Esophagus muscularis mucosa (tissue), 4 donors: Measurements from ENCODE around the gene SLC38A8. TPM values are rescaled to one million over a fixed set of nuclear protein-coding genes. Genes with fewer than 3 reads are reported as not detected.

Experiments
- DNase-seq: peaks from one replicate; pipeline ENCODE4 v3.0.0-alpha.2; 2017; ENCODE audit errors: extremely low spot score
- H3K27ac ChIP-seq, 4 donors: fragments of 200-600 bp; sonication (generic); replicated peaks in 1 of 4; 1 replicate in 3 of 4; 2 replicates in 1 of 4; pipeline ENCODE4 v1.5.1; 2016 to 2019; ENCODE audit warnings: mild to moderate bottlenecking in 1 of 4
- H3K27me3 ChIP-seq, 4 donors: fragments of 200-600 bp; sonication (generic); one replicate each; pipeline versions ENCODE4 v1.5.1 to v1.6.0; 2016 to 2019
- H3K36me3 ChIP-seq, 4 donors: fragments of 200-600 bp; sonication (generic); one replicate each; pipeline ENCODE4 v1.5.1; 2016 to 2019
- H3K4me1 ChIP-seq, 4 donors: fragments of 200-600 bp; sonication (generic); one replicate each; pipeline ENCODE4 v1.5.1; 2016 to 2019
- H3K4me3 ChIP-seq, 4 donors: fragments of 200-600 bp; sonication (generic); 1 replicate in 2 of 4; 2 replicates in 2 of 4; pipeline ENCODE4 v1.5.1; 2016 to 2019; ENCODE audit warnings: mild to moderate bottlenecking in 4 of 4, moderate library complexity in 1 of 4
- H3K9me3 ChIP-seq, 4 donors: fragments of 200-600 bp; sonication (generic); 1 replicate in 3 of 4; 2 replicates in 1 of 4; pipeline ENCODE4 v1.5.1; 2016 to 2019
- EP300 ChIP-seq: sonication (generic); formaldehyde crosslinking; IDR thresholded peaks from one replicate; pipeline ENCODE4 v1.6.1; 2017; ENCODE audit warnings: antibody characterized with exemption
- POLR2A ChIP-seq: fragments of 450-650 bp; IDR thresholded peaks from one replicate; pipeline ENCODE4 v1.6.1; 2017; ENCODE audit warnings: antibody characterized with exemption, moderate library complexity, mild to moderate bottlenecking, low read depth
- POLR2AphosphoS5 ChIP-seq, 2 donors: sonication (generic); formaldehyde crosslinking; IDR thresholded peaks; one replicate each; pipeline ENCODE4 v1.6.1; 2017; ENCODE audit warnings: antibody characterized with exemption in 2 of 2
- WGBS: methylation state at CpG from one replicate; pipeline ENCODE4 v1.1.5; 2018; 5-methylcytosine and 5-hydroxymethylcytosine counted together
- intact Hi-C: fragments of 100-400 bp; cut with DNase I; formaldehyde crosslinking; loops from one replicate; pipeline ENCODE4 v1.15.1; 2023
- total RNA-seq, 4 donors: library from RNA; depleted of rRNA; stranded (reverse); fragments of >200 nt; gene quantifications; one replicate each; pipeline versions ENCODE4 v1.1.0 to v1.2.1, GENCODE V29; 2016
- TF ChIP-seq, protein P1 (sequence below), 3 experiments: fragments of 200-600 bp in 2 of 3; fragments of 450-650 bp in 1 of 3; sonication (generic) in 2 of 3; IDR thresholded peaks; one replicate each; pipeline ENCODE4 v1.5.1; 2017 to 2019; ENCODE audit warnings: antibody characterized with exemption in 3 of 3, mild to moderate bottlenecking in 2 of 3, moderate library complexity in 1 of 3

The SLC38A8 gene
- total RNA-seq, 4 donors from 2014 or later = not detected

DNA sequence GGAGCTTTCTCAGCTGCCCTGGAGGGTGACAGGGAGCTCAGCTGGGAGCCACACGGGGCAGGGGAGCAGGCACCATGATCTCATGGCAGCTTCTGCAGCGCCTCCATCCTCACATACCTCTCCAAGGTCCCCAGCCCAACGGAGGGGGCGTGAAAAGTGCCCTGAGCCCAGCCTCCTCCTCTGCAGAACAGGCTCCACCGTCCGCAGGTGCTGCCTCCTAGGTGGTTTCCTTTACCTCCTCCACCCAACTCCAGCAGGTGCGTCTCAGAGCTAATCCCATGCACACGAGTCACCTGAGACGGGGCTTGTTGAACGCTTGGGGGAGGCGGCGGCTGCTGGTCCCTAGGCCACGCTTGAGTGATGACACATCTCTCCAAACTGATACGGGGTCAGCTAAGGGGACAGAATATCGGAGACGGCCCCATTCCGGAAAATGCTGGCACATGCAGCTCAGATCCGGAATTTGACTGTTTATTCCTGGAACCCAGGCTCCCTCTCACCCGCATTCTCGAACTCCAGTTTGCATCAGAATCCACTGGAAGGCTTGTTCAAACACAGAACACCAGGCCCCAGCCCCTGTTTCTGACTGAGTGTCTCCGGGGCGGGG, 387 bp upstream of the SLC38A8 start:
- DNase-seq = no peak
- Histone ChIP-seq H3K27ac (no peak overlapping the region), H3K9me3 (no peaks in the 10 kb centered on the region), H3K4me1 (peaks cover 0 to 4% (median 0%) of the 10 kb centered on the region in 4 donors), H3K4me3 (no peak overlapping the region), H3K27me3 (peaks cover 0 to 25% (median 0%) of the 10 kb centered on the region in 4 donors), H3K36me3 (peaks cover 0 to 8% (median 0%) of the 10 kb centered on the region in 4 donors)
- WGBS = 79% methylated on average over 16 of the region's 22 CpGs
- TF ChIP-seq POLR2AphosphoS5 (IDR thresholded peaks at IDR 0.05) = no peak
- no peak for TF ChIP-seq EP300
- TF ChIP-seq, protein P1, sequence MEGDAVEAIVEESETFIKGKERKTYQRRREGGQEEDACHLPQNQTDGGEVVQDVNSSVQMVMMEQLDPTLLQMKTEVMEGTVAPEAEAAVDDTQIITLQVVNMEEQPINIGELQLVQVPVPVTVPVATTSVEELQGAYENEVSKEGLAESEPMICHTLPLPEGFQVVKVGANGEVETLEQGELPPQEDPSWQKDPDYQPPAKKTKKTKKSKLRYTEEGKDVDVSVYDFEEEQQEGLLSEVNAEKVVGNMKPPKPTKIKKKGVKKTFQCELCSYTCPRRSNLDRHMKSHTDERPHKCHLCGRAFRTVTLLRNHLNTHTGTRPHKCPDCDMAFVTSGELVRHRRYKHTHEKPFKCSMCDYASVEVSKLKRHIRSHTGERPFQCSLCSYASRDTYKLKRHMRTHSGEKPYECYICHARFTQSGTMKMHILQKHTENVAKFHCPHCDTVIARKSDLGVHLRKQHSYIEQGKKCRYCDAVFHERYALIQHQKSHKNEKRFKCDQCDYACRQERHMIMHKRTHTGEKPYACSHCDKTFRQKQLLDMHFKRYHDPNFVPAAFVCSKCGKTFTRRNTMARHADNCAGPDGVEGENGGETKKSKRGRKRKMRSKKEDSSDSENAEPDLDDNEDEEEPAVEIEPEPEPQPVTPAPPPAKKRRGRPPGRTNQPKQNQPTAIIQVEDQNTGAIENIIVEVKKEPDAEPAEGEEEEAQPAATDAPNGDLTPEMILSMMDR (IDR thresholded peaks at IDR 0.05) = no peak
- no peak for TF ChIP-seq POLR2A
- intact Hi-C loops = no loop called here

DNA sequence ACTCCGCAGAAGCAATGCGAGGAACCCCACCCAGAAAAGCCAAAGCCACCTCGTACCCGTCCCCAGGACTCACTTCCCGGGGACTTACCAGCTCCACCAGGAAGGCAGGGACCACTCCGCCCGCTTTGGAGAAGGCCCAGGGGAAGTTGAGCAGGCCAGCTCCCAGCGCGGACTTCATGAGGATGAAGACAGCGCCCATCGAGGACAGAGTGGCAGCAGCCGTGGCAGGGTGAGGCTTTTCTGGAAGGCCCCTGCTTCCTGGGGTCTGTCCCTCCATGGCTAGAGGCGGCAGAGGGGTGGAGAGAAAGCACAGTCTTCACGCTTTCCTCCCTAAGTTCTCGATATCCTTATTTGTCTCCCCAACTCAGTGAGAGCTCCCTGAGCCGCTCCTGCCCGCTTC, 714 bp downstream of the SLC38A8 start:
- peaks cover 0 to 26% (median 0%) of the 10 kb centered on the region in 4 donors for H3K27me3 ChIP-seq
- TF ChIP-seq POLR2AphosphoS5 (IDR thresholded peaks at IDR 0.05) (no peak), POLR2A (no peak)
- no peak overlapping the region for H3K4me3 ChIP-seq
- intact Hi-C loops = no loop called here
- peaks cover 0 to 4% (median 0%) of the 10 kb centered on the region in 4 donors for H3K4me1 ChIP-seq
- H3K36me3 ChIP-seq = no peaks in the 10 kb centered on the region
- WGBS = 91% methylated on average over 17 of the region's 17 CpGs
- no peaks in the 10 kb centered on the region for H3K9me3 ChIP-seq
- no peak for DNase-seq
- no peak overlapping the region for H3K27ac ChIP-seq

DNA sequence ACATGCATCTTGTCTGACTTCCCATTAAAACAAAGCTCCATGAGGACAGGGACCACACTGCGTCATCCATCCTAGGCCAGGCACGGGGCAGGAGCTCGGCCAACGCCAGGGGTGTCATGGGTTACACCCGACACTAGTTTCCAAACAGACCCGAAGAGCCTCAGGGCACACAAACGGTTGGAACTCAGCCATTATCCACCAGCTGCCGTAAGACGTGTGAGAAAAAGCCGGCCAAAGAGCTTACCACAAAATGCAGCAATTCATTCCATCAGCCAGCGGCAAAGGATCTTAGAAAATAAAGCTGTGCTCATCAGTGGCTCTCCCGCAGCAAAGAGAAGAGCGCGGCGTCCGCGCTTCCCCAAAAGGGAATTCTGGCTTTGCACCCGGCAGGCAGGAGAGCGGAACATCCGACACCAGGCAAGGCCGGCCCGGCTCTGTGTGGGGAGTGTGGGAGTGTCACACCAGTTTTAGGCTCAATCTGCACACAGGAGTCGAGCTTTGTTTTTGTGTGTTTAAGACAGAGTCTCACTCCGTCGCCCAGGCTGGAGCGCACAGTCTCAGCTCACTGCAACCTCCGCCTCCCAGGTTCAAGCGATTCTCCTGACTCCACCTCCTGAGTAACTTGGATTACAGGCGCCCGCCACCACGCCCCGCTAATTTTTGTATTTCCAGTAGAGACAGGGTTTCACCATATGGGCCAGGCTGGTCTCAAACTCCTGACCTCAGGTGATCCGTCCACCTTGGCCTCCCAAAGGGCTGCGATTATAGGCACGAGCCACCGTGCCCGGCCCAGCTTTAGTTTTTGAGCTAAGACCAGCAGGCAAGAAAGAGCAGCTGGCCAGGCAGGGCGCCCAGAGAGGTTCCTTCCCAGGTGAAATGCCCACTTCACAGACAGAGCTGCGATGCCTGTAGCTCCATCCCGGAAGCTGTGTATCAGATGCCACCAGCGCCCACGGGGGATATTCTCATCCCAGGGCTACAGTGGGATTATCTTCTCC, 1.5 kb downstream of the SLC38A8 start:
- H3K4me3 ChIP-seq = no peak overlapping the region
- WGBS = 77% methylated on average over 37 of the region's 42 CpGs
- TF ChIP-seq POLR2AphosphoS5 (IDR thresholded peaks at IDR 0.05) = no peak
- no peak for TF ChIP-seq POLR2A
- TF ChIP-seq, protein P1 (IDR thresholded peaks at IDR 0.05) = no peak
- TF ChIP-seq EP300 = no peak
- DNase-seq = no peak
- intact Hi-C loops = no loop called here
- peaks cover 0 to 7% (median 3%) of the 10 kb centered on the region in 4 donors for H3K9me3 ChIP-seq
- H3K27ac ChIP-seq = no peak overlapping the region
- H3K27me3 ChIP-seq = peaks cover 0 to 26% (median 0%) of the 10 kb centered on the region in 4 donors
- H3K4me1 ChIP-seq = peaks cover 0 to 4% (median 0%) of the 10 kb centered on the region in 4 donors
- no peaks in the 10 kb centered on the region for H3K36me3 ChIP-seq

DNA sequence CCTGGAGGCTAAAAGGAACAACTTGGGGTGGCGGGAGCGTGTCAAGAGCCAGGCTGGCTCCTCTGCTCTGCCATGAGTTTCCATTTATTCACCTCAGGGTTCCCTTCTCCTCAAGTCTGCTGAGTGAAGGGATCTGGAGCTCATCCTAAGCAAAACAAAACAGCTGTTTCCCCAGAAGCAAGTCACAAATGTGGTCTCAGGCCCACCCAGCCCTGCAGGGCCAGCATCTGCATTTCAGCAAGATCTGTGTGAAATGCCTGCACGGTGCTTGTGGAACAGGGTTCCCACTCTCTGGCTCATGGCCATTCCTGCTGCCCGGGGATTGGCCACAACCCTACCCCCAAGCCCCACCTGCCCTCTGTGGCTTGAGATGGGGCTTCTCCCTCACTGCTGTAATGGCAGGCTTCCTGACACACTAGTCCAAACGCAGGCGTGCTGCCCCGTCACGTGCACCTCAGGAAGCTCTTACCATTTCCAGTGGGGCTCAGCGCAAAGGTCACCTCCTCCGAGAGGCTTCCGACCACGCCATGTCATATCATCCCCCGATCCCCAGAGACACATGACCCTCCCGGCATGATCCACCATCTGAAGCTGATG, 2.3 kb downstream of the SLC38A8 start:
- H3K9me3 ChIP-seq = peaks cover 0 to 15% (median 11%) of the 10 kb centered on the region in 4 donors
- H3K4me3 ChIP-seq = no peak overlapping the region
- intact Hi-C loops = no loop called here
- H3K27ac ChIP-seq = no peak overlapping the region
- no peak for DNase-seq
- 79% methylated on average over 14 of the region's 14 CpGs for WGBS
- peaks cover 0 to 26% (median 0%) of the 10 kb centered on the region in 4 donors for H3K27me3 ChIP-seq
- no peaks in the 10 kb centered on the region for H3K36me3 ChIP-seq
- TF ChIP-seq EP300 = no peak
- TF ChIP-seq POLR2AphosphoS5 (IDR thresholded peaks at IDR 0.05) = no peak
- peaks cover 0 to 4% (median 0%) of the 10 kb centered on the region in 4 donors for H3K4me1 ChIP-seq

DNA sequence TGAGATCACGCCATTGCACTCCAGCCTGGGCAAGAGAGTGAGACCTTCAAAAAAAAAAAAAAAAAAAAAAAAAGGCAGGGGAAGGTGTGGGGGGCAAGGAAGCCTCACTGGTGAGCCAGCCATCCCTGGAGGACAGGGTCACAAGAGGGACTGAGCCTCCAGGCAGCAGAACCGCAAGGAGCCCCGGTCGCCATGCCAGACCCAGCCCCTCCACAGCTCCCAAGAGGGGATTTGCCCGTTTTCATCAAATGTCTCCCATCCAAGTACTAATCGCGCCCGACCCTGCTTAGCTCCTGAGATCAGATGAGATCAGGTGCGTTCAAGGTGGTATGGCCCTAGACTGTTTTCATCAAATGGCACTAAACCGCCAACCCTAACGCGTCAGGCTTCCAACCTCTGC, 2.9 kb downstream of the SLC38A8 start:
- peaks cover 0 to 16% (median 11%) of the 10 kb centered on the region in 4 donors for H3K9me3 ChIP-seq
- intact Hi-C loops = no loop called here
- peaks cover 0 to 4% (median 0%) of the 10 kb centered on the region in 4 donors for H3K4me1 ChIP-seq
- TF ChIP-seq POLR2AphosphoS5 (IDR thresholded peaks at IDR 0.05) (no peak), POLR2A (no peak), EP300 (no peak)
- TF ChIP-seq, protein P1 (IDR thresholded peaks at IDR 0.05) = no peak
- H3K27me3 ChIP-seq = peaks cover 0 to 26% (median 0%) of the 10 kb centered on the region in 4 donors
- H3K36me3 ChIP-seq = no peaks in the 10 kb centered on the region
- no peak overlapping the region for H3K27ac ChIP-seq
- DNase-seq = no peak
- no peak overlapping the region for H3K4me3 ChIP-seq
- WGBS = 92% methylated on average over 12 of the region's 12 CpGs
